ENCODE data around the gene BAZ2B. TPM values are rescaled to one million over a fixed set of nuclear protein-coding genes. Genes with fewer than 3 reads are reported as not detected.

BAZ2B gene
- total and polyA plus RNA-seq, 2 donors (not counting 3 experiments of a cell fraction or from before 2014, with no cell fraction given), result 22.1 to 73.8 TPM

- Histone ChIP-seq H3K4me3 (replicated peaks in 1 of 3; ENCODE audit: insufficient read depth in 1 of 3, low read depth in 1 of 3, low read length in 3 of 3) (no peak overlapping the region), H3K27me3 (ENCODE audit: control insufficient read depth in 2 of 2, insufficient read depth in 2 of 2, low read length in 2 of 2) (no peaks in the 10 kb centered on the region), H3K4me2 (ENCODE audit: insufficient read depth, low read length) (no peak overlapping the region), H3K27ac (ENCODE audit: insufficient read depth, low read depth, low read length) (no peak overlapping the region), H3K36me3 (ENCODE audit: control insufficient read depth in 2 of 2, extremely low read depth in 1 of 2, insufficient read depth in 2 of 2, low read length in 2 of 2) (no peaks in the 10 kb centered on the region), H4K20me1 (replicated peaks; ENCODE audit: control insufficient read depth, extremely low read depth, insufficient read depth, low read length) (no peaks in the 10 kb centered on the region), H2AFZ (ENCODE audit: low read depth, low read length) (no peak overlapping the region), H3K9me3 (replicated peaks; ENCODE audit: control insufficient read depth, insufficient read depth, low read length) (no peaks in the 10 kb centered on the region), H3K9me1 (replicated peaks; ENCODE audit: control insufficient read depth, extremely low read depth, insufficient read depth, low read length) (no peaks in the 10 kb centered on the region), H3K9ac (replicated peaks; ENCODE audit: extremely low read depth, insufficient read depth, low read length) (no peak overlapping the region), H3K79me2 (ENCODE audit: control insufficient read depth, insufficient read depth, low read length) (no peaks in the 10 kb centered on the region), H3K4me1 (ENCODE audit: control insufficient read depth, extremely low read depth, insufficient read depth, low read length) (no peaks in the 10 kb centered on the region)
- dilution Hi-C loops (cut with MboI; ENCODE audit: extremely low pct_ligation_motif_present, low sequenced_read_pairs), result no loop called here
- TF ChIP-seq POLR2A (IDR thresholded peaks at IDR 0.05; ENCODE audit: low read depth, low read length) (no peak), EZH2 (IDR thresholded peaks at IDR 0.05; ENCODE audit: borderline replicate concordance, low read depth, low read length, severe bottlenecking) (no peak)
- intact Hi-C loops (cut with micrococcal nuclease), result no loop called here
- ChIA-PET CTCF (interaction anchor here (1.2 to 2.6 kb wide), 2 partner anchors 10 to 13 kb away, joined by 3 to 6 read pairs; no protein-coding TSS in a partner anchor), POLR2A (no interaction called here)
- FAIRE-seq (no peak), DNase-seq (ENCODE audit: low read depth, low spot score) (no peak)
- no TSS peak for BruUV-seq (replicated peaks)
These were observed 315.8 kb downstream of the BAZ2B start for GRCh38 chr2:159300586-159300985.

- dilution Hi-C loops (cut with MboI; ENCODE audit: extremely low pct_ligation_motif_present, low sequenced_read_pairs), result no loop called here
- intact Hi-C loops (cut with micrococcal nuclease), result no loop called here
- no peak for DNase-seq (ENCODE audit: low read depth, low spot score)
- H3K9me1 ChIP-seq (replicated peaks; ENCODE audit: control insufficient read depth, extremely low read depth, insufficient read depth, low read length), result no peaks in the 10 kb centered on the region
- TF ChIP-seq JUN (IDR thresholded peaks at IDR 0.05; ENCODE audit: borderline replicate concordance, insufficient read depth, insufficient read length, low read depth) (no peak), EZH2 (IDR thresholded peaks at IDR 0.05; ENCODE audit: borderline replicate concordance, low read depth, low read length, severe bottlenecking) (no peak), POLR2AphosphoS5 (IDR thresholded peaks at IDR 0.05; ENCODE audit: insufficient read depth, low read depth, low read length) (no peak), GATA2 (IDR thresholded peaks at IDR 0.05; ENCODE audit: insufficient read depth, insufficient read length, low read depth, low read length) (no peak), MAX (IDR thresholded peaks at IDR 0.05; ENCODE audit: insufficient read depth, insufficient read length) (no peak), FOS (IDR thresholded peaks at IDR 0.05; ENCODE audit: borderline replicate concordance, insufficient read depth, low read length) (no peak), POLR2A (IDR thresholded peaks at IDR 0.05; ENCODE audit: low read depth, low read length) (no peak), CTCF (IDR thresholded peaks at IDR 0.05; ENCODE audit: extremely low read depth in 1 of 2, insufficient read depth in 1 of 2, low read depth in 1 of 2, low read length in 2 of 2) (no peak), MYC (IDR thresholded peaks at IDR 0.05; ENCODE audit: low read depth, low read length) (no peak)
- H3K4me3 ChIP-seq (replicated peaks in 1 of 3; ENCODE audit: insufficient read depth in 1 of 3, low read depth in 1 of 3, low read length in 3 of 3), result no peak overlapping the region
- no peak overlapping the region for H3K27ac ChIP-seq (ENCODE audit: insufficient read depth, low read depth, low read length)
- no peak overlapping the region for H3K4me2 ChIP-seq (ENCODE audit: insufficient read depth, low read length)
- H3K36me3 ChIP-seq (ENCODE audit: control insufficient read depth in 2 of 2, extremely low read depth in 1 of 2, insufficient read depth in 2 of 2, low read length in 2 of 2), result no peaks in the 10 kb centered on the region
- BruUV-seq (replicated peaks), result no TSS peak
- no peak overlapping the region for H2AFZ ChIP-seq (ENCODE audit: low read depth, low read length)
- CTCF ChIA-PET, result no interaction called here
- no peaks in the 10 kb centered on the region for H4K20me1 ChIP-seq (replicated peaks; ENCODE audit: control insufficient read depth, extremely low read depth, insufficient read depth, low read length)
- H3K79me2 ChIP-seq (ENCODE audit: control insufficient read depth, insufficient read depth, low read length), result no peaks in the 10 kb centered on the region
- H3K9ac ChIP-seq (replicated peaks; ENCODE audit: extremely low read depth, insufficient read depth, low read length), result no peak overlapping the region
- no peak for FAIRE-seq
- no peaks in the 10 kb centered on the region for H3K4me1 ChIP-seq (ENCODE audit: control insufficient read depth, extremely low read depth, insufficient read depth, low read length)
- POLR2A ChIA-PET, result no interaction called here
- no peaks in the 10 kb centered on the region for H3K27me3 ChIP-seq (ENCODE audit: control insufficient read depth in 2 of 2, insufficient read depth in 2 of 2, low read length in 2 of 2)
- H3K9me3 ChIP-seq (replicated peaks; ENCODE audit: control insufficient read depth, insufficient read depth, low read length), result no peaks in the 10 kb centered on the region
These were observed 317.4 kb downstream of the BAZ2B start for GRCh38 chr2:159298967-159299366.

Data from endothelial cell of umbilical vein (primary cell).